Urothelium cell line (cell line): ENCODE data around the gene SARS1.
A peak's percentile ranks its signal among the peaks of the same experiment; 100 is the strongest.
"Not testable (repeated sequence)": the region's sequence is repeated elsewhere in the genome, so short reads cannot be mapped to it uniquely, and the experiment has no call there.

Source experiments
- DNase-seq: peaks from one replicate; pipeline ENCODE4 v3.0.0; 2011; ENCODE audit warnings: low spot score, mixed read lengths
- FAIRE-seq: peaks from 2 replicates; lab custom pipeline; 2011; peaks lifted over from hg19 to GRCh38; lab: Jason Lieb, UNC

Gene SARS1

GRCh38 chr1:109213824-109214693 is at the start of gene SARS1:
TSS of gene SARS1 (plus strand) at chr1:109213918. CDS start at chr1:109213993, 75 bp downstream.
- FAIRE-seq: peak; percentile 85

DNA sequence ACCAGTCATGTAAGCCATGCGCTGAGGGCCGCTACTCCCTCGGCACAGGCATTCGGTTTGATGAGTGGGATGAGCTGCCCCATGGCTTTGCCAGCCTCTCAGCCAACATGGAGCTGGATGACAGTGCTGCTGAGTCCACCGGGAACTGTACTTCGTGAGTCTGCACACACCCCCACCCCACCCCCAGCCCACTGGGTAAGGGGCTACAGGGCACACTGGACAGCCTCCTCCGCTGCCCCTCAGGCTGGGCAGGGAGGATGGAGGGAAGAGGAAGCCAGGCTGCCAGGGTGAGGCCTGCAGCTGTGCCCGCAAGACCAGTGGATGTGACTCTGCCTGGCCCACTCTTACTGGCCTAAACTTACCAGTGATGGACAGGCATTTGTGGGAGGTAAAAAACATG is 49.2 kb upstream of the SARS1 start:
- DNase-seq (no peak), FAIRE-seq (no peak)

More at GRCh38 chr1:109213824-109214693, at the start of gene SARS1:
- DNase-seq: peak; percentile 98

- FAIRE-seq: no peak
- DNase-seq: no peak
Observed at GRCh38 chr1:109167001-109167506, 46.7 kb upstream of the SARS1 start.

- FAIRE-seq (no peak), DNase-seq (no peak)
Observed at GRCh38 chr1:109170035-109170764, 43.5 kb upstream of the SARS1 start.

DNA sequence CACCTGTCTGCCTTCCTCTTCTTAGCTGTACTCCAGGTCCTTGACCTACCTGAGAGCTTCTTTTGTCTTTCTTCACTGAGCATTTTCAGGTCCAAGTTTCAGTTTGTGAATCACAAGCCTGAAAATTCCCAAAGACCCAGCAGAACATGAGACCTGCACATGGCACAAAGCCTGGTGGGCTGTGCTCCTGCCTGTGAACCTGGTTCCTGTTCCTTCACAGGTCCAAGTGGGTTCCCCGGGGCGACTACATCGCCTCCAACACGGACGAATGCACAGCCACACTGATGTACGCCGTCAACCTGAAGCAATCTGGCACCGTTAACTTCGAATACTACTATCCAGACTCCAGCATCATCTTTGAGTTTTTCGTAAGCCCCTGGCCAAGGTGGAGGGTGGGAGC is 42.1 kb upstream of the SARS1 start:
- FAIRE-seq: no peak
- no peak for DNase-seq

GRCh38 chr1:109176349-109176748 is 37.4 kb upstream of the SARS1 start:
- DNase-seq, FAIRE-seq: not testable (repeated sequence)

DNA sequence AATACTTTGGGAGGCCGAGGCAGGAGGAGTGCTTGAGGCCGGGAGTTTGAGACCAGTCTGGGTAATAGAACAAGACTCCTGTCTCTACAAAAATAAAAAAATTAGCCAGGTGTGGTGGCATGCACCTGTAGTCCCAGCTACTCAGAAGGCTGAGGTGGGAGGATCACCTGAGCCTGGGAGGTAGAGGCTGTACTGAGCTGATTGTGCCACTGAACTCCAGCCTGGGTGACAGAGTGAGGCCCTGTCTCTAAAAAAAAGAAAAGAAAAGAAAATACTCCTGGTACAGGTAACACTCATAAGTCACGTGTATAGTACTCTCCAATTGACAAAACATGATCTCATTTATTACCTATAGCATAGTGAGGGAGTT is 33.0 kb upstream of the SARS1 start:
- not testable (repeated sequence) for FAIRE-seq, DNase-seq

DNA sequence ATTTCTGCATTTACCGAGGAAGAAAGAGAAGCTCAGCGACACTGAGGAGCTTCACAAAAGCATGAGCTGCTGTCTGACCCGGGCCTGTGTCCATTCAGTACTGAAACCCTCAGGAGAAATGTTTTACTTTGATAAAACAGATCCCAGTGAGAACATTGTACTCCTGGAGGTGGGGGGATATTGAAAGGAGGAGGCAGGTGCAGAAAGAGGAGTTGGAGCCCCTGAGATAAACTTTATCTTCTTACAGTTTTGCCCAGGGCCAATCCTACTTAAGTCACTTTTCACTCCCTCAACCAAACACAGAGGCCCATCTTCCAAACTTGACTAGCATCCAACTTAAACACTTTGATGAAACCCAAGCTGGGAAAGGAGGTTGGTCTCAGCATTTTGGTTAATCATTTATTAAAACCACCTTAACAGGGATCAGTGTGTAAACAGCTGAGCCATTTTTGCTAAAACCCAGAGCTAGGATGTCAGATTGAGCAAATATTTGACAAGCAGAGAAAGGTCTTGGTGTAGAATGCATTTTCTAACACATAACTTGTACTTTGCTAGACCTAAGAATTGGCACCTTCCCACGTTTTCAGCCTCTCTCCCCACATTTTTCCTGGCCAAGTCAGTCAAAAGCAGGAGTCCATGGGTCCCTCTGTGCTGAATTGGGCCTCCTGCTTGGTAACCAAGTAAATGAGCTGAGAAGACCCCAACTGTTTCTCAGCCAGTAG is 32.5 kb upstream of the SARS1 start:
- no peak for FAIRE-seq
- DNase-seq: no peak

- FAIRE-seq: no peak
- no peak for DNase-seq
Observed at GRCh38 chr1:109181807-109182163, 31.9 kb upstream of the SARS1 start.

DNA sequence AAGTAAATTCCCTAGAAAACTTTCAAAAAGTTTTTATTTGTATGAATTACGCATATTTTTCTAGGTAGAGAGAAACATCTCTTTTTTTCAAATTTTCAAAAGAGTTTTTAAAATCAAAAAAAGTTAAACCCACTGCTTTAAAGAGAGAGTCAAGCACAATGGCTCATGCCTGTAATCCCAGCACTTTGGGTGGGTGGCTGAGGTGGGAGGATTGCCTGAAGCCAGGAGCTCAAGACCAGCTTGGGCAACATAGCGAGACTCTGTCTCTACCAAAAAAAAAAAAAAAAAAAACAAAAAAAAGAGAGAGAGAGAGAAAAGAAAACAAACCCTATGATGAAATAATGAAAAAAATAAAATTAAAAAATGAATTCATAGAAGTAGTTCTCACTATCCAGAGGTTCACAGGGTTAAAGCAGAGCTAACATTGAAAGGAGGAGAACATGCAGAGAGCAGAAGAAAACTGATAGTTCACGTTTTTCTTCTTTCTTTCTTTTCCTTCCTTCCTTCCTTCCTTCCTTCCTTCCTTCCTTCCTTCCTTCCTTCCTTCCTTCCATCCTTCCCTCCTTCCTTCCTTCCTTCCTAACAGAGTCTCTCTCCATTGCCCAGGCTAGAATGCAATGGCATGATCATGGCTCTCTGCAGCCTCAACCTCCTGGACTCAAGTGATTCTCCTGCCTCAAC is 30.5 kb upstream of the SARS1 start:
- no peak for DNase-seq
- FAIRE-seq: no peak

- FAIRE-seq (no peak), DNase-seq (no peak)
Observed at GRCh38 chr1:109184687-109185086, 29.0 kb upstream of the SARS1 start.

- no peak for DNase-seq
- FAIRE-seq: no peak
Observed at GRCh38 chr1:109185357-109185756, 28.4 kb upstream of the SARS1 start.

DNA sequence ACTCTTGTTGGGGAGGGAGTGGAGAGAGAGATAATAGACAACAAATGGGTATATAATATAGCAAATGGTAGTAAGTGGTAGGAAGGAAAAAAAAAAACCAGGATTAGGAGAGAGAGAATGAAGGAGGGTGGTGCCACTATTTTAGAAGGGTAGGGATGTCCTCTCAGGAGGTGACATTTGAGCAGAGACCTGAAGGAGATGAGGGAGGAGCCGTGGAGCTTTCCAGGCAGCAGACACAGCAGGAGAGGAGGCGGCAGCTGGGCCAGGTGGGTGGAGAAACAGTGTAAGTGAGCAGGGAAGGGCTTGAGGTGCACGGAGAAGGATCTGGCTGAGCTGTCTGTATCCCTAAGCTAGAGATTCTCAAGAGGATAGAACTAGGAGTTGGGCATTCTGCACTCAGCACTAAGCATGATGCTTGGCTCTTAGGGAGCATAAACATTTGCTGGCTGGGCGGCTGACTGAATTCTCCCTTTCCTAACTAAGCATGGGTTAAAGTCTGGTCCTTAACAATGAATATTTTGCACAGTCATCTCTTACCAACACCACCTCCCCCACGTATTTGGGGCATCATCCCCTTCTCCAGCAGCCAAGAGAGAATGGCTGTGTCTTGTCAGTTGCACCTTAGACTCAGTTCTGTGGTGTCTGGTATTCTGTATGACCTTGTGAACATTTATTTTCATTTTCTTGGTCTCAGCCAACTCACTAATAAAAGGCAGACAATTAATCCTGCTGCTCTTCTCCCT is 27.6 kb upstream of the SARS1 start:
- FAIRE-seq (no peak), DNase-seq (no peak)

DNA sequence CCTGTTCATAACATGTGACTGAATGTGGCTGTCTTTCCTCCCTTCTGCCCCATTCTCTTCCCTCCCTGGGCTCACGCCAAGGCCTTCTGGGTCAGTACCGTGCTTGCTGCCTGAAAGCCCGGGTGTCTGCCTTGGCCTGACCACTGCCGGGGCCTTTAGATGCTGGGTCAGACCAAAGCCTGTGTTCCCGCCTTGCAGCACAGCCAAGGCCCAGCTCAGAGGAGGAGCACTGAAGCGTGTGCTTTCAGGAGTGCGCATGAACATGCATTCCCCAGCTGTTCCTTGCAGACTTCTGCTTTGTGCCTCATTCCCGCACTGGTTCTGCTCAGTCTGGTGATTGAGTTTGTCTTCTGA is 27.0 kb upstream of the SARS1 start:
- DNase-seq (no peak), FAIRE-seq (no peak)

- FAIRE-seq (no peak), DNase-seq (no peak)
Observed at GRCh38 chr1:109187127-109187526, 26.6 kb upstream of the SARS1 start.

GRCh38 chr1:109188200-109188599 is 25.5 kb upstream of the SARS1 start:
- no peak for FAIRE-seq
- no peak for DNase-seq

GRCh38 chr1:109188781-109189180 is 24.9 kb upstream of the SARS1 start:
- DNase-seq: no peak
- no peak for FAIRE-seq

- no peak for FAIRE-seq
- no peak for DNase-seq
Observed at GRCh38 chr1:109190189-109190588, 23.5 kb upstream of the SARS1 start.

GRCh38 chr1:109191377-109191776 is 22.3 kb upstream of the SARS1 start:
- no peak for FAIRE-seq
- DNase-seq: no peak

DNA sequence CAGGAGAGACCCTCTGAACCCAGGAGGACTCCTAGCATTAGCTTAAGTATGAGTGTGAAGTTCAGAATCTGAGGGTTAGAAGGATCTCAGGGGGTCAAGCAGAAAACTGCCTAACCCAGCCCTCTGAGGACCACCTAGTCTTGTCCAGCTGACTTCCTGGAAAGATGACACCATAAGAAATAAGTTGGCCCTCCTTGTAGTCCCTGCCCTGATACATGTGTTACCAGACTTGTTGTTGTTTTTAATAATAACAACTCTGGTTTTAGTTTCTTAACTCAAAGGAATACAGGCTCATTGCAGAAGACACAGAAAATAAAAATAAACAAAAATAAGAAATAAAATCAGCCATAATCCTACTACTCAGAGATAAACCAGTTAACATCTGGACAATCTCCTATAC is 21.8 kb upstream of the SARS1 start:
- DNase-seq: no peak
- no peak for FAIRE-seq
